CD4-positive, alpha-beta T cell treated with Interleukin-6 for 4 hours (primary cell): Measurements from ENCODE around the gene KANSL3.
"Not testable (repeated sequence)": the region's sequence is repeated elsewhere in the genome, so short reads cannot be mapped to it uniquely, and the experiment has no call there.

Experiments used
- DNase-seq: peaks from one replicate; pipeline ENCODE4 v3.0.0-alpha.2; 2020; ENCODE audit warnings: mixed read lengths

The KANSL3 gene

DNA sequence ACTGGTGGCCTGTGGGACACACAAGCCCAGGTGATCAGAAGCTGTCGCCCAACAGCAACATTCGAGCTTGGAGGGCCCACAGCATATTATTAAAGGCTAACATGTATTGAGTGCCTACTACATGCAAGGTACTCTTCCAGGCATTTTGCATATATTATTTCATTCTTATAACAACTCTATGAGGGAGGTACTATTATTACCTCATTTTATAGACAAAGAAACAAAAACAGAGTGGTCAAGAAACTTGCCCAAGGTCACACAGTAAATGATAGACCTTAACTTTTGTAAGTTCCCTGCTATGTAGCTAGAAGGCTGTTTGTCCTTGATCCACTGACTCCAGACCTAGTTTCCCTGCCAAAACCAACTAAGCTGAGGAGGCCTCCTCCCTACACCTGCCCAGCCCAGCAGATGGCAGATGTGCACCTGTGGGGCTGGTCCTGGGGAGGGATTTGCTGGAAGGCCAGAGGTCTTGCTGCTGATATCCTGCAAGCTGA, 35.7 kb downstream of the KANSL3 start:
- no peak for DNase-seq

DNA sequence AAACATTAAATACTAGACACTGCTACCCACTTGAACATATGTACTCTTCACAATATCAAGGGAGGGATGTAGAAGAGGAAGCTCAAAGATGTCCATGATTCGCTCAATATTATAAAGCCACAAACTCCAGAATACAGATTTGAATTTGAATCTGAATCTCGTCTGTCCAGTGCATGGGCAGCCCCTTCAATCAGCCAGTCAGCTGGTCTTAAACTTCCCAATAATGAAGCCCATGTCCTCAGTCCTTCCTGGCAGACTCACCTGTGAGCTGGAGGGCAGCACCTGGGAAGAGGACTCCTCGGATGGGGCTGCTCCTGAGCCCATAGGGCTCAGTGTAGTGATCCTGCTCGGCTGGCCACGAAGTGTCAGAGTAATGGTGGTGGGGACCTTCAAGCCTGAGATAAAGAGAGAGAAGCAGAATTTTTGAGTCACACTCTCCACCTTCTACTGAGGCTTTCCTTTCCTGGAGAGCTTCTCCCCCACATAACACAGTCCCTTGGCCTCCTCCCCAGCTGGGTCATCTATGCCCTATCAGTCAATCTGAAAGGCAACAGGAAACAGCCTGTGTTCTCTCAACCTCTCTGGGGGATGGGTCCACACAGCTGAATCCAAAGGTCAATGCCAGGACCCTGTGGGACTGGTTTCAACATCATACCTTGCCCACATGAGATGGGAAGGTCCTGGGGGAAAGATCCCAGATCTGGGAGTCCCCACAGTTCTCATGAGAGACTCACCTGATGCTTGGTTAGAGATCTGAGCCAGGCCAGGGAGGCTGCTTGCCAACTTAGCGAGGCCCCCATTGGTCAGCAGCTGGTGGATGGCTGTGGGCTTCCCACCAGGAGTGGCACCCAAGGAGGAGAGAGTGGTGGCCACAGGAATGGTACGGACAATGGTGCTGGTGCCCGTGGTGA, 36.5 kb downstream of the KANSL3 start:
- no peak for DNase-seq

DNA sequence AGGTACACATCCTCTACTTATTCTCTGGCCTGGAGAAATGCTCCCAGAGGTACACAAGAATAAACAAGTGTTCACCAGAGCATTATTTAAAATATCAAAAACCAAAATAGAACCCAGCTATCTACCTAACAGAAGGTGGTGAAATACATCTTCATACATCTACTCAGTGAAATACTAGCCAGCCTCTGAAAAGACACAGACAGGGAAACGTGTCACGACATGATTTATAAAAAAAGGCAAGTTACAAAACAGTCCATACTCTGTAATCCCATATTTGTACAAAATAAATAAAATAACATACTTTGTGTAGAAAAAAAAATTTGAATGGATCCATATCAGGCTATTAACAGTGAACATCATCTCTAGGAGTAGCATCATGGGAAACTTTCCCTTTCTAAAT, 38.2 kb downstream of the KANSL3 start:
- DNase-seq, result no peak

GRCh38 chr2:96596596-96596995, 41.5 kb downstream of the KANSL3 start:
- no peak for DNase-seq

- DNase-seq, result peak; percentile 27
Measured at GRCh38 chr2:96594691-96595152, 43.4 kb downstream of the KANSL3 start.

DNA sequence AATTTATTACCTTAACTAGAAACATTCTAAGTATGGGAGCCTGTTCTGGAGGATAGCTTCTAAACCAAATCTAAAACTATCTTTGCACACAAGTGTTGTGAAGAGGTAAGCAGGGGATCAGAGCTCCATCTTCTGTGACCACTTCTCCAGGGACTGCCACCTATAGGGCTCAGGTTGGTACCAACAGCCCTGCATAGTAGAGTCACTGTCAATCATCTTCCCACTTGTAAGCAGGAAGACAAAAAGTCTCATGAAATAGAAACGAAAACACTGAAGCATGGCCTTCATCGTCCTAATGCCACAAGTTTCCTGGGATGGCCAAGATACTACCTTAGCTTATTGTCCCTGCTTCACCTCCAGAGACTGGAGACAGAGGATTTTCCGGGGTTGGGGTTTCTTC, 43.8 kb downstream of the KANSL3 start:
- DNase-seq, result no peak

- DNase-seq, result no peak
Measured at GRCh38 chr2:96591494-96591893, 46.6 kb downstream of the KANSL3 start.

GRCh38 chr2:96591054-96591453, 47.1 kb downstream of the KANSL3 start:
- no peak for DNase-seq

DNA sequence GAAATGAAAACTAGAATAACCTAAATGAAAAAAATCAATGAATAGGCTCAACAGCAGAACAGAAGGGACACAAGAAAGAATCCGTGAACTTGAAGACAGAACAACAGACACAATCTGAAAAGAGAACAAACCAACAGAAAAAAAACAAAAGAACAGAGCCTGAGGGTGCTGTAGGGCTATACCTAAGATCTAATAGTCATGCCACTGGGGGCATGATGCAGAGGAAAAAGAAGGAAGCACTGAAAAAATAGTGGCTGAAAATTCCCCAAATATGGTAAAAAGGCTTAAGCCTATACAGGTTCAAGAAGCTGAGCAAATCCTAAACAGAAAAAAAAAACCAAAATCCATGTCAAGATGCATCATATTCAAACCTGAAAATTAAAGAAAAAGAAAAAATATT, 50.3 kb downstream of the KANSL3 start:
- no peak for DNase-seq

GRCh38 chr2:96584017-96584416, 54.1 kb downstream of the KANSL3 start:
- DNase-seq, result no peak

DNA sequence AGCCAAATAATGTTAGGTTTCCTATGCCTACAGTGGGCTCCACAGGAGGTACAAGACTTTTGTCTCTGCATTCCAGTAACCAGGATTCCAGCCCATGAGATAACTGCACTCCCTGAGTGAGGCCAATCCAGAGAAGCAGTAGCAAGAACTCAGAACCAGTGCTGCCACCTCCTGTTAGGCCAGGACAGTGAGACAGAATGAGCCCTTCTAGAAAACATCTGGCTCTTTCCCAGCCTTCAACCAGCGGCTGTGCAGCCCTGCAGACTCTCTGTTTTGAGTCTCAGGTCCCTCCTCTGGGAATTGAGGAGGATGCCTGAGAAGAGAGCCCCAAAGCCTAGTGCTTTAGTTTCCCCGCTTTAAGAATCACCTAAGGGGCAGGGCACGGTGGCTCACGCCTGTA, 57.3 kb downstream of the KANSL3 start:
- DNase-seq, result peak; percentile 29

DNA sequence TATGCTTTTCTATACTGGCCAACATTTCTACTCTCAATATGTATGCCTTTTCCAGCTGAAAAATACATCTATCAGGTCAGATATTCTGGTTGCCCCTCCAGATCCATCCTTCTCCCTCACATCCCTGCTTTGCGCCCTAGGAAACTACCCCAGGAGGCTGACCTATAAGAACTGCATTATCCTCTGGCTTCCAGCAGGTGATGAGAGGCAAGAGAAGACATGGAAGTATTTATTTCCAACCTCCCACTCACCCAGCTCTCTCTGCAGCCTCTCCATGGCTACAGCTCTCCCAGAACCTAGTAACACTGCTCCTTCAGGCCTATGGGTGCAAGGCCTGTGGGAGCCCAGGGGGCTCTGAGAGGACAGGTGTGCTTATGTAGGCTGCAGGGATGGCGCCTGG, 58.7 kb downstream of the KANSL3 start:
- no peak for DNase-seq

- DNase-seq, result no peak
Measured at GRCh38 chr2:96578731-96579130, 59.4 kb downstream of the KANSL3 start.

DNA sequence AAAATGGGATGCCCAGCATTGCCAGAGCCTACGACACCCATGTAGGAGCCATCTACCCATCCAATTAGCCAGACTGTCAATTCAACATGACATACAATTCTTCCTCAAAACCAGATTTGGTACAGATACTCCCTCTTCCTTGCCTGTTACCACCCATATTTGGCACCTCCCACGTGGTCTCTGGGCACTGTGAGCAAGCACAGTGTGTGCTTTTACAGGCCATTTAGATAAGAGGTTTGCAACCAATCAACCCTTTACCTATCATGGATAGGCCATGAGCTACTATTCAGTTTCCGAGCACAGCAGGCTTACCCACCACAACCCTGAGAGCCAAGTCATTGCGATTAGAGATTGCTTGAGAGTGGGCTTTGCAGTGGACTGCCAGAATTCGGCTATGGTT, 60.6 kb downstream of the KANSL3 start:
- DNase-seq, result no peak

GRCh38 chr2:96575785-96576456, 62.2 kb downstream of the KANSL3 start:
- DNase-seq, result no peak

DNA sequence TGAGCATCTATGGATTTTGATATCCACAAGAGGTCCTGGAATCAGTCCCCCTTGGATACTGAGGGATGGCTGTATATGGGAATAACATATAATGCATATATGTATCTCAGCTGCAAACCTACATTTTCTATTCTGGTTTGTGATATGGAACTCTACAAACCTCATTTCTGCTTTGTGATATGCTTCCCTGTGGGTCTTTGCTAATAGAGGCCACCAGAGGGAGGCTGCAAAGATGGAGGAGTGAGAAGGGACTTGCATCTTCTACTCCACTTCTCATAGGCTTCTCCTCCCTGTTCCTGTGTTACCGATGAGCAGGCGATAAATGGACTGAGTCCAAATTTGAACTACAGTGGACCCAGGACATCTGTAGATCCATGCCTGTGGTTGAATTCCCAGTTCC, 63.7 kb downstream of the KANSL3 start:
- no peak for DNase-seq

- DNase-seq, result no peak
Measured at GRCh38 chr2:96568094-96568493, 70.0 kb downstream of the KANSL3 start.

GRCh38 chr2:96565111-96565510, 73.0 kb downstream of the KANSL3 start:
- DNase-seq, result no peak

DNA sequence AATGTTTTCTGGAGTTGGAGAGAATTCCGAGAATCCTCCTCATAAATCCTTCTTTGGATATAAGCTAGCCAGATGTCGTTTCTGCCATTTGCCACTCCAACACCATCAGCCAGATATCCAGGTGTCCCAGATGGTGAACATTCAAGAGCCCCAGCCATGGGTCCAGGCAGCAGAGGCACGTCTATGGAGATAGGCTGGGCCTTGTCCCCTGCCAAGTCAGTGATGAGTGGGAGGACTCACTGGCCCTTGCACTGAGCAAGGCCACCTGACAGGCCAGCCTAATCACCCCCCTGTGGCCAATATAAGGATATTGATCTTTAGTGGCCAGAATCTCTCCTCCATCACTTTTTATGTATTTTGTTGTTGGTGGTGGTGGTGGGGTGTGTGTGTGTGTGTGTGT, 73.5 kb downstream of the KANSL3 start:
- no peak for DNase-seq

DNA sequence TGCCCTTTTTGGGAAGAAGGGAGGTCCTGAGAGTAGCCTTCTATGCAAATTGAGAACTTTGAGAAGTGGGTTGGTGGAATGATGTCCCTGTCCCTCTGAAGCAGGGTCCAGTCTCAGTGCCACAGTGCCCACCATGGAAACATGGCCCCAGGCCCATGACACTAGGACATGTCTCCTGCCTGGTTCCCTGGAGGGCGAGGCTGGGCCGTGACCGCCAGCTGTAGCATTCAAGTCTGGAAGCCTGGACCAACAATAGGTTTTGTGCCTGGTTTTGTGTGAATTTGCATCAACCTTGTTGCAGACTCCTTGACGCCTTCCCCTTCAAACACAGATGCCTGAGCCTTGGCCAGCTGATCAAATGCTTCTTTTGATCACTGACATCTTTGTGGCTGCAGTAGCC, 74.1 kb downstream of the KANSL3 start:
- DNase-seq, result no peak

GRCh38 chr2:96558485-96558884, 79.6 kb downstream of the KANSL3 start:
- DNase-seq, result no peak

- DNase-seq, result no peak
Measured at GRCh38 chr2:96558061-96558460, 80.1 kb downstream of the KANSL3 start.

- DNase-seq, result not testable (repeated sequence)
Measured at GRCh38 chr2:96557421-96557820, 80.7 kb downstream of the KANSL3 start.
